Esophagus muscularis mucosa (tissue), 3 donors: ENCODE measurements around the gene KIRREL3.

Experiments
- POLR2A ChIP-seq: fragments of 450-650 bp; IDR thresholded peaks from one replicate; pipeline ENCODE4 v1.6.1; 2017; ENCODE audit warnings: antibody characterized with exemption, moderate library complexity, mild to moderate bottlenecking, low read depth
- TF ChIP-seq, protein P1 (sequence below), 3 experiments: fragments of 200-600 bp in 2 of 3; fragments of 450-650 bp in 1 of 3; sonication (generic) in 2 of 3; IDR thresholded peaks; one replicate each; pipeline ENCODE4 v1.5.1; 2017 to 2019; ENCODE audit warnings: antibody characterized with exemption in 3 of 3, mild to moderate bottlenecking in 2 of 3, moderate library complexity in 1 of 3

DNA sequence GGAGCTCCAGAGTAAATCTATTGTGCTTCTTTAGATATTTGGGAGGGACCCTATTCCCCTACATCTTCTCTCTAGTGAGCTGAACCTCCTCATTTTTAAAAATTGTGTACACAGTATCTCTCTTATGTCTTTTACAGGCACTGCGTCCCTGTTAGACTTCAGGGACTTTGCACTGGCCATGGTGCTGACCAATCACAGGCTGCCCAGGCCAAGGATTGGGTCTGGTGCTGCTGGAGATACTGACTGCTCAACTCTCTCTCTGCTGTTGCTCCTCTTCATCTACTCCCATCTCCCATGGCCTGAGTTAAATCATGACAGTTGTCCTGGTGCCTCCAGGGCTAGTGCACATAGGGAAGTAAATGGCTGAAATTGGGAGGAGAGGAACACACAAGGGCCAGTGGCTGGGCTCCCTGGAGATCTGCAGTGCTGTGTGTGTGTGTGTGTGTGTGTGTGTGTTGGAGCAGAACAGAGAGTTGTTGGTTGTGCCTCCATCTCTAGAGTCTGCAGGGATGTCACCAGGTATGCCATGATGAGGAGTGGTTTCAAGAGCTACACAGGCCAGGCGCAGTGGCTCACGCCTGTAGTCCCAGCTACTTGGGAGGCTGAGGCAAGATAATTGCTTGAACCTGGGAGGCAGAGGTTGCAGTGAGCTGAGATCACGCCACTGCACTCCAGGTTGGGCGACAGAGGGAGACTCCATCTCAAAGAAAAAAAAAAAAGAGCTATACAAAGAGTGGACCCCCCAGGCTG is 489.8 kb downstream of the KIRREL3 start:
- TF ChIP-seq, protein P1, sequence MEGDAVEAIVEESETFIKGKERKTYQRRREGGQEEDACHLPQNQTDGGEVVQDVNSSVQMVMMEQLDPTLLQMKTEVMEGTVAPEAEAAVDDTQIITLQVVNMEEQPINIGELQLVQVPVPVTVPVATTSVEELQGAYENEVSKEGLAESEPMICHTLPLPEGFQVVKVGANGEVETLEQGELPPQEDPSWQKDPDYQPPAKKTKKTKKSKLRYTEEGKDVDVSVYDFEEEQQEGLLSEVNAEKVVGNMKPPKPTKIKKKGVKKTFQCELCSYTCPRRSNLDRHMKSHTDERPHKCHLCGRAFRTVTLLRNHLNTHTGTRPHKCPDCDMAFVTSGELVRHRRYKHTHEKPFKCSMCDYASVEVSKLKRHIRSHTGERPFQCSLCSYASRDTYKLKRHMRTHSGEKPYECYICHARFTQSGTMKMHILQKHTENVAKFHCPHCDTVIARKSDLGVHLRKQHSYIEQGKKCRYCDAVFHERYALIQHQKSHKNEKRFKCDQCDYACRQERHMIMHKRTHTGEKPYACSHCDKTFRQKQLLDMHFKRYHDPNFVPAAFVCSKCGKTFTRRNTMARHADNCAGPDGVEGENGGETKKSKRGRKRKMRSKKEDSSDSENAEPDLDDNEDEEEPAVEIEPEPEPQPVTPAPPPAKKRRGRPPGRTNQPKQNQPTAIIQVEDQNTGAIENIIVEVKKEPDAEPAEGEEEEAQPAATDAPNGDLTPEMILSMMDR (IDR thresholded peaks at IDR 0.05) = no peak
- no peak for TF ChIP-seq POLR2A
